GM21526 (cell line): Measurements from ENCODE around the gene PCDHGB5.

Source experiments
- ATAC-seq: cut with Tn5 transposase; IDR thresholded peaks from one replicate; pipeline ENCODE4 v1.9.1; 2021; ENCODE audit warnings: moderate library complexity; ENCODE audit not compliant: unreplicated experiment, low FRiP score

Gene PCDHGB5

GRCh38 chr5:141397756-141398551 is at the start of gene PCDHGB5:
Gene PCDHGB5 (plus strand): TSS chr5:141397947. CDS start chr5:141398128, 181 bp downstream.
- ATAC-seq = peak; percentile 93

- no peak for ATAC-seq
Measured at GRCh38 chr5:141349917-141350619, 47.7 kb upstream of the PCDHGB5 start, which contains the start of gene PCDHGB1. Gene PCDHGB1 (plus strand): TSS chr5:141350099. CDS start chr5:141350261, 162 bp downstream.

GRCh38 chr5:141351591-141351990 is 46.2 kb upstream of the PCDHGB5 start:
- ATAC-seq = no peak

GRCh38 chr5:141354900-141355469 is 42.8 kb upstream of the PCDHGB5 start, which contains the start of gene PCDHGA4:
Gene PCDHGA4 (plus strand): TSS chr5:141355021. CDS start chr5:141355108, 87 bp downstream.
- ATAC-seq = no peak

GRCh38 chr5:141355641-141356040 is 42.1 kb upstream of the PCDHGB5 start:
- ATAC-seq = no peak

- no peak for ATAC-seq
Measured at GRCh38 chr5:141356133-141356532, 41.6 kb upstream of the PCDHGB5 start.

- ATAC-seq = no peak
Measured at GRCh38 chr5:141356950-141357349, 40.8 kb upstream of the PCDHGB5 start.

GRCh38 chr5:141359790-141360426 is 37.8 kb upstream of the PCDHGB5 start, which contains the start of gene PCDHGB2:
Gene PCDHGB2 (plus strand): TSS chr5:141359994. CDS start chr5:141360136, 142 bp downstream.
- ATAC-seq = no peak

- ATAC-seq = no peak
Measured at GRCh38 chr5:141360685-141361084, 37.1 kb upstream of the PCDHGB5 start.

GRCh38 chr5:141362719-141363118 is 35.0 kb upstream of the PCDHGB5 start:
- ATAC-seq = no peak

GRCh38 chr5:141363952-141364660 is 33.6 kb upstream of the PCDHGB5 start, which contains the start of gene PCDHGA5:
Gene PCDHGA5 (plus strand): TSS chr5:141364162. CDS start chr5:141364331, 169 bp downstream.
- ATAC-seq = no peak

GRCh38 chr5:141366016-141366896 is 31.5 kb upstream of the PCDHGB5 start:
- no peak for ATAC-seq

GRCh38 chr5:141369994-141370848 is 27.5 kb upstream of the PCDHGB5 start, which contains the start of gene PCDHGB3:
Gene PCDHGB3 (plus strand): TSS chr5:141370242. CDS start chr5:141370395, 153 bp downstream.
- peak; percentile 93 for ATAC-seq

- no peak for ATAC-seq
Measured at GRCh38 chr5:141371572-141372475, 25.9 kb upstream of the PCDHGB5 start.

GRCh38 chr5:141373673-141374317 is 24.0 kb upstream of the PCDHGB5 start, which contains the start of gene PCDHGA6:
Gene PCDHGA6 (plus strand): TSS chr5:141373891. CDS start chr5:141374084, 193 bp downstream.
- ATAC-seq = no peak

GRCh38 chr5:141374627-141375026 is 23.1 kb upstream of the PCDHGB5 start:
- ATAC-seq = no peak
